ENCODE measurements around the gene TOR1A.

- TF ChIP-seq POLR2A (IDR thresholded peaks at IDR 0.05) (no peak), CTCF (IDR thresholded peaks at IDR 0.05) (no peak)
These were observed 45.5 kb downstream of the TOR1A start for GRCh38 chr9:129778469-129778868.
